Endothelial cell of umbilical vein (primary cell): ENCODE data around the gene EML2. TPM values are rescaled to one million over a fixed set of nuclear protein-coding genes. Genes with fewer than 3 reads are reported as not detected.

ENCODE experiments used
- BruUV-seq: library from RNA; stranded (reverse); fragments of 400-500 nt; replicated peaks from 2 replicates; lab custom pipeline; 2021; lab: Mats Ljungman, UMichigan
- CTCF ChIA-PET: fragments of 300-600, 350-600 bp; sonication (Branson Sonifier 250); formaldehyde crosslinking; loops from one replicate; lab custom pipeline; 2021; ENCODE audit warnings: antibody characterized with exemption, inconsistent platforms; lab: Charles Lee
- POLR2A ChIA-PET: fragments of 300-600, 350-600 bp; sonication (Branson Sonifier 250); formaldehyde crosslinking; loops from one replicate; lab custom pipeline; 2021; ENCODE audit warnings: antibody characterized with exemption, inconsistent platforms; lab: Charles Lee
- DNase-seq: peaks from one replicate; pipeline ENCODE4 v3.0.0-alpha.2; 2011; ENCODE audit warnings: low read depth, low spot score
- FAIRE-seq: peaks from 2 replicates; lab custom pipeline; 2011; peaks lifted over from hg19 to GRCh38; lab: Jason Lieb, UNC
- H2AFZ ChIP-seq: 2 replicates; pipeline ENCODE4 v1.6.0; 2012; ENCODE audit warnings: low read depth, low read length, control low read depth, inconsistent platforms
- H3K27ac ChIP-seq: 2 replicates; pipeline ENCODE4 v1.5.1; 2011; ENCODE audit warnings: low read depth, mild to moderate bottlenecking, control low read depth, low read length, moderate library complexity; ENCODE audit not compliant: insufficient read depth
- H3K27me3 ChIP-seq, 2 experiments: 2 replicates each; pipeline versions ENCODE4 v1.6.0 to v1.6.1; 2011; ENCODE audit warnings: low read length in 2 of 2, mixed read lengths in 1 of 2; ENCODE audit not compliant: control insufficient read depth in 2 of 2, insufficient read depth in 2 of 2
- H3K36me3 ChIP-seq, 2 experiments: 2 replicates in 1 of 2; 3 replicates in 1 of 2; pipeline ENCODE4 v1.5.1; 2011; ENCODE audit warnings: low read length in 2 of 2, mild to moderate bottlenecking in 1 of 2, moderate library complexity in 1 of 2; ENCODE audit not compliant: control insufficient read depth in 2 of 2, insufficient read depth in 2 of 2; ENCODE audit errors: extremely low read depth in 1 of 2
- H3K4me1 ChIP-seq: 3 replicates; pipeline ENCODE4 v1.5.1; 2011; ENCODE audit warnings: mild to moderate bottlenecking, low read length; ENCODE audit not compliant: control insufficient read depth, insufficient read depth; ENCODE audit errors: extremely low read depth
- H3K4me2 ChIP-seq: 2 replicates; pipeline ENCODE4 v1.6.1; 2011; ENCODE audit warnings: low read length, control low read depth, mixed read lengths; ENCODE audit not compliant: insufficient read depth
- H3K4me3 ChIP-seq, 3 experiments: fragments of 200-600 bp in 1 of 3; sonication (generic), shearing (Covaris generic) in 1 of 3; replicated peaks in 1 of 3; 2 replicates each; pipeline ENCODE4 v1.5.1; 2011 to 2016; ENCODE audit warnings: control low read depth in 3 of 3, low read length in 3 of 3, mild to moderate bottlenecking in 2 of 3, inconsistent platforms in 1 of 3, low read depth in 1 of 3, moderate library complexity in 1 of 3; ENCODE audit not compliant: insufficient read depth in 1 of 3
- H3K79me2 ChIP-seq: 2 replicates; pipeline ENCODE4 v1.6.0; 2012; ENCODE audit warnings: low read length, inconsistent platforms; ENCODE audit not compliant: control insufficient read depth, insufficient read depth
- H3K9ac ChIP-seq: replicated peaks from 2 replicates; pipeline ENCODE3; 2011; ENCODE audit warnings: low read length, control low read depth; ENCODE audit not compliant: insufficient read depth; ENCODE audit errors: extremely low read depth
- H3K9me1 ChIP-seq: replicated peaks from 3 replicates; pipeline ENCODE4 v1.6.0; 2011; ENCODE audit warnings: mild to moderate bottlenecking, low read length; ENCODE audit not compliant: control insufficient read depth, insufficient read depth; ENCODE audit errors: extremely low read depth
- H3K9me3 ChIP-seq: replicated peaks from 2 replicates; pipeline ENCODE4 v1.5.1; 2012; ENCODE audit warnings: low read length, inconsistent platforms; ENCODE audit not compliant: control insufficient read depth, insufficient read depth
- H4K20me1 ChIP-seq: replicated peaks from 2 replicates; pipeline ENCODE3; 2011; ENCODE audit warnings: mild to moderate bottlenecking, low read length; ENCODE audit not compliant: control insufficient read depth, insufficient read depth; ENCODE audit errors: extremely low read depth
- EZH2 ChIP-seq: IDR thresholded peaks from 2 replicates; pipeline ENCODE4 v1.6.1; 2012; ENCODE audit warnings: borderline replicate concordance, low read depth, mild to moderate bottlenecking, moderate library complexity, low read length, inconsistent platforms; ENCODE audit not compliant: severe bottlenecking
- FOS ChIP-seq: IDR thresholded peaks from 2 replicates; pipeline ENCODE4 v1.6.1; 2011; ENCODE audit warnings: mild to moderate bottlenecking, low read length, moderate library complexity, borderline replicate concordance; ENCODE audit not compliant: insufficient read depth
- GATA2 ChIP-seq: IDR thresholded peaks from 2 replicates; pipeline ENCODE4 v1.7.0; 2011; ENCODE audit warnings: low read depth, mild to moderate bottlenecking, moderate library complexity, mixed read lengths, low read length; ENCODE audit not compliant: insufficient read length, insufficient read depth
- JUN ChIP-seq: IDR thresholded peaks from 2 replicates; pipeline ENCODE4 v1.6.1; 2011; ENCODE audit warnings: borderline replicate concordance, low read depth; ENCODE audit not compliant: insufficient read length, insufficient read depth
- MAX ChIP-seq: IDR thresholded peaks from 2 replicates; pipeline ENCODE4 v1.6.1; 2011; ENCODE audit not compliant: insufficient read depth, insufficient read length
- MYC ChIP-seq: IDR thresholded peaks from one replicate; pipeline ENCODE4 v1.6.1; 2011; ENCODE audit warnings: mild to moderate bottlenecking, low read depth, low read length
- POLR2A ChIP-seq: IDR thresholded peaks from 2 replicates; pipeline ENCODE4 v1.6.1; 2012; ENCODE audit warnings: low read depth, mild to moderate bottlenecking, control low read depth, low read length
- POLR2AphosphoS5 ChIP-seq: IDR thresholded peaks from 2 replicates; pipeline ENCODE4 v1.6.1; 2012; ENCODE audit warnings: low read depth, mild to moderate bottlenecking, control low read depth, low read length, moderate library complexity; ENCODE audit not compliant: insufficient read depth
- dilution Hi-C: fragments of 300-500 bp; cut with MboI; formaldehyde crosslinking; loops from one replicate; pipeline ENCODE4 v1.15.0; 2019; ENCODE audit warnings: low sequenced_read_pairs; ENCODE audit not compliant: extremely low pct_ligation_motif_present
- intact Hi-C: fragments of 100-400 bp; cut with micrococcal nuclease; formaldehyde crosslinking; loops from one replicate; pipeline ENCODE4 v1.10.0; 2022
- polyA plus RNA-seq, 4 experiments: library from polyadenylated mRNA; depleted of rRNA in 3 of 4; stranded (reverse) in 3 of 4; unstranded in 1 of 4; fragments of >200 nt; gene quantifications; 2 replicates each; pipeline versions ENCODE4 v1.2.1 to v1.2.3, GENCODE V29; 2011 to 2012; ENCODE audit warnings: missing spikeins in 1 of 4
- total RNA-seq: library from RNA; stranded (reverse); gene quantifications from 2 replicates; pipeline ENCODE4 v1.2.3, GENCODE V29; 2021
- TF ChIP-seq, protein P1 (sequence below), 2 donors: IDR thresholded peaks; 1 replicate in 1 of 2; 2 replicates in 1 of 2; pipeline ENCODE4 v1.5.1; 2011; ENCODE audit warnings: low read length in 2 of 2, mild to moderate bottlenecking in 2 of 2, moderate library complexity in 2 of 2, control low read depth in 1 of 2, inconsistent platforms in 1 of 2, low read depth in 1 of 2; ENCODE audit not compliant: insufficient read depth in 1 of 2; ENCODE audit errors: extremely low read depth in 1 of 2

Gene EML2
- total and polyA plus RNA-seq, 2 donors (not counting 3 experiments of a cell fraction or from before 2014, with no cell fraction given) = 23.3 to 28.9 TPM

DNA sequence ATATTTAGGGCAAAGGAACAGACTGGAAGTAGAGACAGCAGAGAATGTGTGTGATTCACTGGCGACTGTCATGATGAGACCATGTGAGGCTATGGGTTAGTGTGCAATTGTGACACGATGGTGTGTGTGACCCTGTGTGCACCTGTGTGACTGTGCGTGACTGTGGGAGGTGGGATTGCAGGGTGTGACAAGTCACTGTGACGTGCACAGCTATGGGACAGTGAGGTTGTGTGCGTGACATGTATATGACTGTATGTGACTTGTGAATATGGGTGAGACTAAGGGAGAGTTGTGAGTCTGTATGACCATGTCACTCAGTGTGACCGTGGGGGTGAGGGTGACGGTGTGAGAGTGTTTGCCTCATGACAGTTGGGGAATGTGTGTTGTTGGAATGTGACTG is 25.4 kb upstream of the EML2 start:
- intact Hi-C loops = no loop called here
- H3K79me2 ChIP-seq = no peaks in the 10 kb centered on the region
- TF ChIP-seq FOS (no peak), MAX (no peak), EZH2 (no peak), GATA2 (no peak), MYC (no peak), JUN (no peak), POLR2AphosphoS5 (no peak), POLR2A (no peak)
- TF ChIP-seq, protein P1, sequence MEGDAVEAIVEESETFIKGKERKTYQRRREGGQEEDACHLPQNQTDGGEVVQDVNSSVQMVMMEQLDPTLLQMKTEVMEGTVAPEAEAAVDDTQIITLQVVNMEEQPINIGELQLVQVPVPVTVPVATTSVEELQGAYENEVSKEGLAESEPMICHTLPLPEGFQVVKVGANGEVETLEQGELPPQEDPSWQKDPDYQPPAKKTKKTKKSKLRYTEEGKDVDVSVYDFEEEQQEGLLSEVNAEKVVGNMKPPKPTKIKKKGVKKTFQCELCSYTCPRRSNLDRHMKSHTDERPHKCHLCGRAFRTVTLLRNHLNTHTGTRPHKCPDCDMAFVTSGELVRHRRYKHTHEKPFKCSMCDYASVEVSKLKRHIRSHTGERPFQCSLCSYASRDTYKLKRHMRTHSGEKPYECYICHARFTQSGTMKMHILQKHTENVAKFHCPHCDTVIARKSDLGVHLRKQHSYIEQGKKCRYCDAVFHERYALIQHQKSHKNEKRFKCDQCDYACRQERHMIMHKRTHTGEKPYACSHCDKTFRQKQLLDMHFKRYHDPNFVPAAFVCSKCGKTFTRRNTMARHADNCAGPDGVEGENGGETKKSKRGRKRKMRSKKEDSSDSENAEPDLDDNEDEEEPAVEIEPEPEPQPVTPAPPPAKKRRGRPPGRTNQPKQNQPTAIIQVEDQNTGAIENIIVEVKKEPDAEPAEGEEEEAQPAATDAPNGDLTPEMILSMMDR (IDR thresholded peaks at IDR 0.05; ENCODE audit: extremely low read depth in 1 of 2, insufficient read depth in 1 of 2, low read depth in 1 of 2, low read length in 2 of 2) = no peak
- H3K27ac ChIP-seq = no peak overlapping the region
- H3K9ac ChIP-seq = no peak overlapping the region
- H3K4me2 ChIP-seq = no peak overlapping the region
- H3K9me1 ChIP-seq = no peaks in the 10 kb centered on the region
- H3K4me1 ChIP-seq = peaks cover 4% of the 10 kb centered on the region
- BruUV-seq = no TSS peak
- H3K9me3 ChIP-seq = no peaks in the 10 kb centered on the region
- dilution Hi-C loops = no loop called here
- H4K20me1 ChIP-seq = no peaks in the 10 kb centered on the region
- FAIRE-seq = no peak
- no peak for DNase-seq
- no peaks in the 10 kb centered on the region for H3K36me3 ChIP-seq
- ChIA-PET CTCF (no interaction called here), POLR2A (no interaction called here)
- H3K4me3 ChIP-seq = no peak overlapping the region
- H2AFZ ChIP-seq = no peak overlapping the region
- peaks cover 17 to 19% of the 10 kb centered on the region in 2 experiments for H3K27me3 ChIP-seq
